ENCODE results near the gene ADSS2. TPM values are rescaled to one million over a fixed set of nuclear protein-coding genes. Genes with fewer than 3 reads are reported as not detected.

Gene ADSS2
- total RNA-seq, 4 donors from 2014 or later, result 33.7 to 59.9 (median 42.2) TPM

- Histone ChIP-seq H3K27ac (no peak overlapping the region), H3K36me3 (no peaks in the 10 kb centered on the region), H3K4me1 (no peaks in the 10 kb centered on the region), H3K9me3 (no peaks in the 10 kb centered on the region), H3K4me3 (replicated peaks in 1 of 3) (no peak overlapping the region), H3K27me3 (no peaks in the 10 kb centered on the region)
- no peak for DNase-seq
- TF ChIP-seq CTCF (IDR thresholded peaks at IDR 0.05), result no peak
- TF ChIP-seq POLR2A (IDR thresholded peaks at IDR 0.05), result no peak
- WGBS, 2 donors, result 96% methylated on average over 6 of the region's 6 CpGs
- intact Hi-C loops (cut with DNase I), result no loop called here
Observed at GRCh38 chr1:244473059-244473605, 21.4 kb upstream of the ADSS2 start.

- H3K9me3 ChIP-seq, result no peaks in the 10 kb centered on the region
- H3K4me3 ChIP-seq (replicated peaks in 1 of 3), result no peak overlapping the region
- no peaks in the 10 kb centered on the region for H3K27me3 ChIP-seq
- WGBS, 2 donors, result 89% methylated on average over 2 of the region's 2 CpGs
- intact Hi-C loops (cut with DNase I), result no loop called here
- TF ChIP-seq POLR2A (IDR thresholded peaks at IDR 0.05), result no peak
- no peak for TF ChIP-seq CTCF (IDR thresholded peaks at IDR 0.05)
- no peaks in the 10 kb centered on the region for H3K4me1 ChIP-seq
- H3K36me3 ChIP-seq, result no peaks in the 10 kb centered on the region
- no peak for DNase-seq
- no peak overlapping the region for H3K27ac ChIP-seq
Observed at GRCh38 chr1:244466724-244467123, 15.0 kb upstream of the ADSS2 start.

GRCh38 chr1:244461245-244462071, 9.7 kb upstream of the ADSS2 start, which contains the start of gene CATSPERE:
Gene CATSPERE (plus strand): TSS chr1:244461273. CDS start chr1:244461430, 157 bp downstream.
- peak; percentile 94 for DNase-seq
- intact Hi-C loops (cut with DNase I), result no loop called here
- H3K27ac ChIP-seq, result peak within 1 kb of the TSS; percentile 89 to 91 (median 91)
- peak within 1 kb of the TSS; percentile 22 to 54 (median 29) for H3K4me3 ChIP-seq (replicated peaks in 1 of 3)
- H3K36me3 ChIP-seq, result no peaks in the 10 kb centered on the region
- H3K27me3 ChIP-seq, result no peaks in the 10 kb centered on the region
- H3K4me1 ChIP-seq, result peaks cover 5 to 6% of the 10 kb centered on the region in 2 donors
- H3K9me3 ChIP-seq, result no peaks in the 10 kb centered on the region
- peak in 2 of 6 experiments; percentile 4 to 14 for TF ChIP-seq CTCF (IDR thresholded peaks at IDR 0.05)
- TF ChIP-seq POLR2A (IDR thresholded peaks at IDR 0.05), result peak; percentile 38 to 95
- 23 to 30% methylated on average over 25 to 36 of the region's 61 CpGs for WGBS, 2 donors

GRCh38 chr1:244460197-244460596, 8.5 kb upstream of the ADSS2 start:
- no peaks in the 10 kb centered on the region for H3K27me3 ChIP-seq
- DNase-seq, result peak in 1 of 2 donors; percentile 4
- peaks cover 5 to 6% of the 10 kb centered on the region in 2 donors for H3K4me1 ChIP-seq
- H3K27ac ChIP-seq, result peak overlapping the region in 1 of 3 donors; percentile 91
- H3K36me3 ChIP-seq, result no peaks in the 10 kb centered on the region
- TF ChIP-seq POLR2A (IDR thresholded peaks at IDR 0.05), result no peak
- no peak for TF ChIP-seq CTCF (IDR thresholded peaks at IDR 0.05)
- H3K9me3 ChIP-seq, result no peaks in the 10 kb centered on the region
- H3K4me3 ChIP-seq (replicated peaks in 1 of 3), result no peak overlapping the region
- WGBS, 2 donors, result 97% methylated on average over 4 of the region's 4 CpGs
- intact Hi-C loops (cut with DNase I), result no loop called here

GRCh38 chr1:244458781-244459180, 7.1 kb upstream of the ADSS2 start:
- H3K27me3 ChIP-seq, result no peaks in the 10 kb centered on the region
- H3K9me3 ChIP-seq, result no peaks in the 10 kb centered on the region
- TF ChIP-seq POLR2A (IDR thresholded peaks at IDR 0.05) (no peak), CTCF (IDR thresholded peaks at IDR 0.05) (no peak)
- H3K36me3 ChIP-seq, result no peaks in the 10 kb centered on the region
- no peak overlapping the region for H3K27ac ChIP-seq
- no peak overlapping the region for H3K4me3 ChIP-seq (replicated peaks in 1 of 3)
- H3K4me1 ChIP-seq, result peaks cover 5 to 6% of the 10 kb centered on the region in 2 donors
- intact Hi-C loops (cut with DNase I), result loop anchor here (10.0 kb wide), 1 partner anchor 516 kb away; no protein-coding TSS in a partner anchor
- WGBS, 2 donors, result 96 to 98% methylated on average over 4 of the region's 4 CpGs
- no peak for DNase-seq
